Ectodermal cell (in vitro differentiated cells): ENCODE results near the gene TMEM207.

Experiments
- H3K27ac ChIP-seq: 2 replicates; pipeline ENCODE4 v1.7.0; 2013; ENCODE audit warnings: mild to moderate bottlenecking, low read depth, low read length; ENCODE audit not compliant: insufficient read depth, poor library complexity, severe bottlenecking
- H3K27me3 ChIP-seq: 2 replicates; pipeline ENCODE4 v1.7.0; 2013; ENCODE audit warnings: mild to moderate bottlenecking, low read length; ENCODE audit not compliant: insufficient read depth, control insufficient read depth, poor library complexity, severe bottlenecking
- H3K36me3 ChIP-seq: one replicate; pipeline ENCODE4 v1.7.0; 2013; ENCODE audit warnings: low read length; ENCODE audit not compliant: control insufficient read depth, insufficient read depth
- H3K4me1 ChIP-seq: one replicate; pipeline ENCODE4 v1.7.0; 2013; ENCODE audit warnings: low read length; ENCODE audit not compliant: control insufficient read depth, insufficient read depth
- H3K4me3 ChIP-seq: 2 replicates; pipeline ENCODE4 v1.7.0; 2013; ENCODE audit warnings: low read depth, low read length, control low read depth; ENCODE audit not compliant: insufficient read depth
- H3K9me3 ChIP-seq: 2 replicates; pipeline ENCODE4 v1.7.0; 2013; ENCODE audit warnings: mild to moderate bottlenecking, low read length, moderate library complexity; ENCODE audit not compliant: control insufficient read depth
- WGBS, 2 experiments: methylation state at CpG; one replicate each; pipeline ENCODE4 v1.1.7; 2013; ENCODE audit warnings: missing lambda C conversion rate in 2 of 2; 5-methylcytosine and 5-hydroxymethylcytosine counted together

Gene TMEM207

GRCh38 chr3:190446573-190447279 is 3.0 kb downstream of the TMEM207 start:
- 93 to 95% methylated on average over 6 of the region's 6 CpGs for WGBS, 2 experiments
- no peak overlapping the region for H3K4me3 ChIP-seq
- H3K4me1 ChIP-seq = no peaks in the 10 kb centered on the region
- H3K9me3 ChIP-seq = no peaks in the 10 kb centered on the region
- H3K27ac ChIP-seq = no peak overlapping the region
- no peaks in the 10 kb centered on the region for H3K36me3 ChIP-seq
- H3K27me3 ChIP-seq = no peaks in the 10 kb centered on the region

GRCh38 chr3:190444576-190445145 is 5.0 kb downstream of the TMEM207 start:
- Histone ChIP-seq H3K27me3 (no peaks in the 10 kb centered on the region), H3K4me1 (no peaks in the 10 kb centered on the region), H3K9me3 (no peaks in the 10 kb centered on the region), H3K36me3 (no peaks in the 10 kb centered on the region), H3K4me3 (no peak overlapping the region), H3K27ac (no peak overlapping the region)
- WGBS, 2 experiments = 93% methylated on average over 3 of the region's 3 CpGs

- Histone ChIP-seq H3K4me1 (no peaks in the 10 kb centered on the region), H3K9me3 (no peaks in the 10 kb centered on the region), H3K27ac (no peak overlapping the region), H3K4me3 (no peak overlapping the region), H3K27me3 (no peaks in the 10 kb centered on the region), H3K36me3 (no peaks in the 10 kb centered on the region)
- whole genome bisulfite sequencing, 2 experiments = 94% methylated on average over 6 of the region's 6 CpGs
Measured at GRCh38 chr3:190444006-190444405, 5.7 kb downstream of the TMEM207 start.

GRCh38 chr3:190443257-190443656 is 6.4 kb downstream of the TMEM207 start:
- no peak overlapping the region for H3K4me3 ChIP-seq

GRCh38 chr3:190442240-190442639 is 7.5 kb downstream of the TMEM207 start:
- H3K27ac ChIP-seq = no peak overlapping the region
- H3K36me3 ChIP-seq = no peaks in the 10 kb centered on the region
- H3K27me3 ChIP-seq = no peaks in the 10 kb centered on the region
- WGBS, 2 experiments = 94 to 100% methylated on average over 1 of the region's 1 CpG
- H3K9me3 ChIP-seq = no peaks in the 10 kb centered on the region
- no peak overlapping the region for H3K4me3 ChIP-seq
- no peaks in the 10 kb centered on the region for H3K4me1 ChIP-seq

More at GRCh38 chr3:190443257-190443656, 6.4 kb downstream of the TMEM207 start:
- 84 to 89% methylated on average over 3 of the region's 3 CpGs for WGBS, 2 experiments
- Histone ChIP-seq H3K27me3 (no peaks in the 10 kb centered on the region), H3K9me3 (no peaks in the 10 kb centered on the region), H3K27ac (no peak overlapping the region), H3K4me1 (no peaks in the 10 kb centered on the region), H3K36me3 (no peaks in the 10 kb centered on the region)

- 92 to 100% methylated on average over 2 of the region's 2 CpGs for WGBS, 2 experiments
- Histone ChIP-seq H3K4me3 (no peak overlapping the region), H3K36me3 (no peaks in the 10 kb centered on the region), H3K27ac (no peak overlapping the region), H3K4me1 (no peaks in the 10 kb centered on the region), H3K9me3 (no peaks in the 10 kb centered on the region), H3K27me3 (no peaks in the 10 kb centered on the region)
Measured at GRCh38 chr3:190436331-190436730, 13.4 kb downstream of the TMEM207 start.

- H3K27ac ChIP-seq = no peak overlapping the region
- no peak overlapping the region for H3K4me3 ChIP-seq
- WGBS, 2 experiments = 91 to 95% methylated on average over 3 of the region's 3 CpGs
- no peaks in the 10 kb centered on the region for H3K36me3 ChIP-seq
- H3K9me3 ChIP-seq = no peaks in the 10 kb centered on the region
- no peaks in the 10 kb centered on the region for H3K27me3 ChIP-seq
- H3K4me1 ChIP-seq = no peaks in the 10 kb centered on the region
Measured at GRCh38 chr3:190435618-190436017, 14.1 kb downstream of the TMEM207 start.

GRCh38 chr3:190433626-190434025 is 16.1 kb downstream of the TMEM207 start:
- whole genome bisulfite sequencing, 2 experiments = 94 to 95% methylated on average over 4 of the region's 4 CpGs
- Histone ChIP-seq H3K4me1 (no peaks in the 10 kb centered on the region), H3K27me3 (no peaks in the 10 kb centered on the region), H3K36me3 (no peaks in the 10 kb centered on the region), H3K9me3 (no peaks in the 10 kb centered on the region), H3K4me3 (no peak overlapping the region), H3K27ac (no peak overlapping the region)

GRCh38 chr3:190432216-190432615 is 17.5 kb downstream of the TMEM207 start:
- Histone ChIP-seq H3K27ac (no peak overlapping the region), H3K4me3 (no peak overlapping the region)

GRCh38 chr3:190430906-190431305 is 18.8 kb downstream of the TMEM207 start:
- H3K36me3 ChIP-seq = no peaks in the 10 kb centered on the region
- no peaks in the 10 kb centered on the region for H3K4me1 ChIP-seq
- no peak overlapping the region for H3K4me3 ChIP-seq
- no peaks in the 10 kb centered on the region for H3K9me3 ChIP-seq
- no peaks in the 10 kb centered on the region for H3K27me3 ChIP-seq
- 100% methylated on average over 1 to 2 of the region's 2 CpGs for WGBS, 2 experiments
- H3K27ac ChIP-seq = no peak overlapping the region

More at GRCh38 chr3:190432216-190432615, 17.5 kb downstream of the TMEM207 start:
- no peaks in the 10 kb centered on the region for H3K9me3 ChIP-seq
- H3K36me3 ChIP-seq = no peaks in the 10 kb centered on the region
- H3K27me3 ChIP-seq = no peaks in the 10 kb centered on the region
- H3K4me1 ChIP-seq = no peaks in the 10 kb centered on the region
